Measurements from ENCODE around the gene NAT9.

Gene NAT9

GRCh38 chr17:74732042-74732867 lies 43.9 kb downstream of the NAT9 start:
- POLR2A ChIA-PET (ENCODE audit: low non-redundant PET), result no interaction called here
- CTCF ChIA-PET, result interaction anchor here (0.5 kb wide), 1 partner anchor 172 kb away, joined by 3 read pairs; no protein-coding TSS in a partner anchor
- no peak for DNase-seq (ENCODE audit: low spot score)
- TF ChIP-seq, protein P1, sequence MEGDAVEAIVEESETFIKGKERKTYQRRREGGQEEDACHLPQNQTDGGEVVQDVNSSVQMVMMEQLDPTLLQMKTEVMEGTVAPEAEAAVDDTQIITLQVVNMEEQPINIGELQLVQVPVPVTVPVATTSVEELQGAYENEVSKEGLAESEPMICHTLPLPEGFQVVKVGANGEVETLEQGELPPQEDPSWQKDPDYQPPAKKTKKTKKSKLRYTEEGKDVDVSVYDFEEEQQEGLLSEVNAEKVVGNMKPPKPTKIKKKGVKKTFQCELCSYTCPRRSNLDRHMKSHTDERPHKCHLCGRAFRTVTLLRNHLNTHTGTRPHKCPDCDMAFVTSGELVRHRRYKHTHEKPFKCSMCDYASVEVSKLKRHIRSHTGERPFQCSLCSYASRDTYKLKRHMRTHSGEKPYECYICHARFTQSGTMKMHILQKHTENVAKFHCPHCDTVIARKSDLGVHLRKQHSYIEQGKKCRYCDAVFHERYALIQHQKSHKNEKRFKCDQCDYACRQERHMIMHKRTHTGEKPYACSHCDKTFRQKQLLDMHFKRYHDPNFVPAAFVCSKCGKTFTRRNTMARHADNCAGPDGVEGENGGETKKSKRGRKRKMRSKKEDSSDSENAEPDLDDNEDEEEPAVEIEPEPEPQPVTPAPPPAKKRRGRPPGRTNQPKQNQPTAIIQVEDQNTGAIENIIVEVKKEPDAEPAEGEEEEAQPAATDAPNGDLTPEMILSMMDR (conservative IDR thresholded peaks at IDR 0.05; ENCODE audit: low read depth), result no peak
- H3K27ac ChIP-seq, result no peak overlapping the region

GRCh38 chr17:74731347-74731605 lies 44.9 kb downstream of the NAT9 start:
- no peak for DNase-seq (ENCODE audit: low spot score)
- H3K27ac ChIP-seq, result no peak overlapping the region
- CTCF ChIA-PET, result no interaction called here
- POLR2A ChIA-PET (ENCODE audit: low non-redundant PET), result no interaction called here
- TF ChIP-seq, protein P1 (conservative IDR thresholded peaks at IDR 0.05; ENCODE audit: low read depth), result no peak

- TF ChIP-seq, protein P1 (conservative IDR thresholded peaks at IDR 0.05; ENCODE audit: low read depth), result no peak
- 0 out of 2 replicates have a peak overlapping the region, but pooled peaks have one; percentile 12 for H3K27ac ChIP-seq
- CTCF ChIA-PET, result no interaction called here
- POLR2A ChIA-PET (ENCODE audit: low non-redundant PET), result no interaction called here
- DNase-seq (ENCODE audit: low spot score), result no peak
Observed at GRCh38 chr17:74730491-74731346, 45.4 kb downstream of the NAT9 start.

DNA sequence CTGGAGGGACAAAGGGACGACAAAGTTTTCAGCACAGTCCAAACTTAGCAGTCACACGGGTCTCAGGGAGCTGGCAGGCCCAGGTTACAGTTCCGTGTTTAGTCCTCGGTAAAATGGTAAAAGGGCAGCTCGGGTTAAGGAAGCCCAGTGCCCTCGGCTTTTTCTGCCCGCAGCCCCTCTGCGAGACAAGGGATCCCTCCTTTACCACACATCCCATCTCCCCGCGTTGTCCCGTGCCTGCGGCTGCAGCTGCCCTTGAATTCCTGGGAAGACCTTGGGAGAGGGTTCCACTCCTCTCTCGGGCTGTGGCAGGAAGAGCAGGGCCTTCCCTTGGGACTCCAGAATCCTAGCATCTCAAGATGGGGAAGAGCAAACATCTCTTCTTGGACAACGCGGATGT lies 46.3 kb downstream of the NAT9 start:
- ChIA-PET POLR2A (ENCODE audit: low non-redundant PET) (no interaction called here), CTCF (no interaction called here)
- TF ChIP-seq, protein P1 (conservative IDR thresholded peaks at IDR 0.05; ENCODE audit: low read depth), result no peak
- no peak for DNase-seq (ENCODE audit: low spot score)
- no peak overlapping the region for H3K27ac ChIP-seq

DNA sequence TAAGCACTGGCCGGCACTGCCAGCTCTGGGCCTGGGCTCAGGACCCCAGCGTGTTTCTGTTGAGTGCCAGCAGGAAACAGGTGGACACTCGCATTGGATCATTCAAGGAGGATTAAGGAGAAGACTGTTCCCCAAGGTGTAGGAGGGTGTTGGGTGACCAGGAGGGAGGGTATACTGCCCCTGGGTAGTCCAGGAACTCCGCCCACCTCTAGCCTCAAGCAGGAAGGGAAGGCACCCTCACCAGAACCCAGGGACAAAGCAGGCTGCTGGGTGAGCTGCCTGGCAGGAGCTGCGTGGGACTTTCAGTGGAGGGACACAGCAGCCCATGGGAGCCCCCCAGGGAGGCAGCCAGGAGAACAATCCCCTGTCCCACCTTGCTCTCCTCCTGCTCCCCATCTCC lies 46.8 kb downstream of the NAT9 start:
- POLR2A ChIA-PET (ENCODE audit: low non-redundant PET), result no interaction called here
- CTCF ChIA-PET, result no interaction called here
- no peak for DNase-seq (ENCODE audit: low spot score)
- H3K27ac ChIP-seq, result no peak overlapping the region
- TF ChIP-seq, protein P1 (conservative IDR thresholded peaks at IDR 0.05; ENCODE audit: low read depth), result no peak

GRCh38 chr17:74728702-74729075 lies 47.5 kb downstream of the NAT9 start:
- ChIA-PET CTCF (no interaction called here), POLR2A (ENCODE audit: low non-redundant PET) (no interaction called here)
- no peak for DNase-seq (ENCODE audit: low spot score)
- no peak overlapping the region for H3K27ac ChIP-seq
- TF ChIP-seq, protein P1 (conservative IDR thresholded peaks at IDR 0.05; ENCODE audit: low read depth), result no peak
